NB4 (cell line): ENCODE results near the gene PREPL.
A peak's percentile ranks its signal among the peaks of the same experiment; 100 is the strongest.

ENCODE experiments used
- DNase-seq: peaks from one replicate; pipeline ENCODE4 v3.0.0; 2010; ENCODE audit warnings: low read depth
- H3K4me3 ChIP-seq: one replicate; pipeline ENCODE4 v1.5.1; 2011; ENCODE audit warnings: mild to moderate bottlenecking, low read depth, low read length, moderate library complexity
- CTCF ChIP-seq: IDR thresholded peaks from one replicate; pipeline ENCODE4 v1.5.1; 2012; ENCODE audit warnings: low read depth, low read length
- MYC ChIP-seq: IDR thresholded peaks from 2 replicates; pipeline ENCODE4 v1.6.1; 2011; ENCODE audit warnings: low read depth, low read length
- POLR2A ChIP-seq: IDR thresholded peaks from 2 replicates; pipeline ENCODE4 v1.6.1; 2011; ENCODE audit warnings: mild to moderate bottlenecking; ENCODE audit not compliant: insufficient read length; ENCODE audit errors: extremely low read depth
- TF ChIP-seq, protein P1 (sequence below): IDR thresholded peaks from 2 replicates; pipeline ENCODE4 v1.6.1; 2011; ENCODE audit warnings: low read depth, low read length

PREPL gene

DNA sequence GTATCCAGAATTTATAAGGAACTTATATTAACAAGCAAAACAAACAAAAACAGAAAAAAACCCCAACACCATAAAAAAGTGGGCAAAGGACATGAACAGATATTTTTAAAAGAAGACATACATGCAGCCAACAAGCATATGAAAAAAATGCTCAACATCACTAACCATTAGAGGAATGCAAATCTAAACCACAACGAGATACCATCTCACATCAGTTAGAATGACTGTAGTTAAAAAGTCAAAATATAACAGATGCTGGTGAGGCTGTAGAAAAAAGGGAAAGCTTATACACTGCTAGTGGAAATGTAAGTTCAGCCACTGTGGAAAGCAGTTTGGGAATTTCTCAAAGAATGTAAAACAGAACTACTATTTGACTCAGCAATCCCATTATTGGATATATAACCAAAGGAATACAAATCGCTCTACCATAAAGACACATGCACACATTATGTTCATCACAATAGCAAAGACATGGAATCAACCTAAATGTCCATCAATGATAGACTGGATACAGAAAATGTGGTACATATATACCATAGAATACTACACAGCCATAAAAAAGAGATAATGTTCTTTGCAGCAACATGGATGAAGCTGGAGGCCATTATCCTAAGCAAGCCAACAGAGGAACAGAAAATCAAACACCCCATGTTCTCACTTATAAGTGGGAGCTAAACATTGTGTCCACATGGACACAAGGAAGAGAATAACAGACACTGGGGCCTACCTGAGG lies 25.3 kb downstream of the PREPL start:
- DNase-seq, result no peak
- TF ChIP-seq, protein P1, sequence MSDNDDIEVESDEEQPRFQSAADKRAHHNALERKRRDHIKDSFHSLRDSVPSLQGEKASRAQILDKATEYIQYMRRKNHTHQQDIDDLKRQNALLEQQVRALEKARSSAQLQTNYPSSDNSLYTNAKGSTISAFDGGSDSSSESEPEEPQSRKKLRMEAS, result no peak
- no peak for TF ChIP-seq MYC
- TF ChIP-seq CTCF, result no peak
- no peak for TF ChIP-seq POLR2A
- H3K4me3 ChIP-seq, result no peak overlapping the region

DNA sequence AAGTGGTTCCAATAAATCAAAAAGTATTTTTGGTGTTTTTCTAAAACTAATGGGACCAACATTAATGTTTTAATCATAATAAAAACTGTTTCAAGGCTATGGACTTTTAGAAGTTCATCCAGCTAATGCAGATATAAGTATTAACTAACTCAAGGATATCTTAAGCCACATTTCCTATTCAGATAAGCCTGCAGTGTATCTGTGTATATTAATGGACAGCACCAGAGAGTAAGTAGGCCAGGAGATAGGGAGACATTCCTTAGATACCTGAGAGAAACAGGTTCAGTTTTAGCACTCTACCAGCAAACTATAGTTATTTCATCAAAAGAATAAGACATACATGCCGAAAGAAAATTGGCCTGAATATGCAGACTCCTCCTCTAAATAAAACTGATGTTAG lies 27.3 kb downstream of the PREPL start:
- no peak overlapping the region for H3K4me3 ChIP-seq
- TF ChIP-seq MYC (no peak), POLR2A (no peak), CTCF (no peak)
- TF ChIP-seq, protein P1, result no peak
- no peak for DNase-seq

- TF ChIP-seq MYC (no peak), CTCF (no peak), POLR2A (no peak)
- TF ChIP-seq, protein P1, result no peak
- DNase-seq, result peak; percentile 54
- H3K4me3 ChIP-seq, result no peak overlapping the region
Measured at GRCh38 chr2:44330801-44331200, 30.5 kb downstream of the PREPL start.

DNA sequence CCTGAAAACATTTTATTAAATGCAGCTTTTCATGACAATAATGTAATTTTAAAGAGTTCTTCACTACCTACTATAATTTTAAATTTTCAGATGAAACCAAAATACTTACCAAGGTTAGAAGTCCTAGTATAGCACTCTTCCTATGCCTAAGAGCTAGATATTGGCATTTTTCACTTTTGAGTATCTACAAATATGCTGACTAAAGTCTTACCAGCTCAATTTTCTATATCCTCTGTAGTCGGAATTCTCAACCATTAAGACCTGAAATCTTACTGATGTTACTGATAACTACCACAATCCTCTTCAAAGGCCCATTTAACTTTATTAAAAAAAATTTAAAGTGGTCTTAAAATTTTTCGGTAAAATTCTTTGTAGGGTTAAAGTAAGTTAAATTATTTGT lies 32.0 kb downstream of the PREPL start:
- no peak for TF ChIP-seq MYC
- no peak for TF ChIP-seq POLR2A
- no peak for TF ChIP-seq CTCF
- no peak overlapping the region for H3K4me3 ChIP-seq
- no peak for DNase-seq

DNA sequence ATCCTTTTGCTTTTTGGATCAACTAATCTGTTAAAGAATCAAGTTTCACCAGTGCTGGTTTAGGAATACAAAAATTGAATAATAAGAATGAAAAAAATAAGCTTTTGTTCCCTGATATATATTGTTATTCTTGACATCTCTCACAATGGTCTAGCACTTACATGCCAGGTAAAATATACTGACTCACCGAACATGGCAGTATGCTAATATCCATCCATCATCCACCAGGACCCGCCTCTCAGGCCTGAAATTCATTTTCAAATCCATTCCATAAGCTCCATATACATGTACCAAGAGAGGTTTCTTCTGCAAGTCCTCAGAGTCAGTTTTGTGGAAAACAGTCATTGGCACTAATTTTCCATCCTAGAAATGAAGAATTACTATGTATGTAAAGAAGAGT lies 32.5 kb downstream of the PREPL start:
- no peak for DNase-seq
- H3K4me3 ChIP-seq, result no peak overlapping the region
- TF ChIP-seq CTCF (no peak), POLR2A (no peak), MYC (no peak)
- TF ChIP-seq, protein P1, result no peak
